HEK293 (cell line): Measurements from ENCODE around the gene ECM2.

Experiments used
- CTCF ChIA-PET: fragments of 350-600 bp; formaldehyde crosslinking; extraction: SDS; loops from one replicate; lab custom pipeline; 2021; ENCODE audit warnings: antibody characterized with exemption; lab: Yijun Ruan, JAX
- POLR2A ChIA-PET: fragments of 300-600 bp; formaldehyde crosslinking; extraction: SDS; loops from one replicate; lab custom pipeline; 2020; ENCODE audit warnings: antibody characterized with exemption, inconsistent platforms; lab: Yijun Ruan, JAX
- H3K27ac ChIP-seq: fragments of 200-500 bp; sonication (Bioruptor generic); 2 replicates; pipeline ENCODE4 v1.5.1; 2014; ENCODE audit warnings: low read depth, low read length, control low read depth, inconsistent platforms; ENCODE audit errors: extremely low read depth
- H3K36me3 ChIP-seq, 2 experiments: fragments of 200-500 bp in 1 of 2; sonication (Bioruptor generic) in 1 of 2; 1 replicate in 1 of 2; 2 replicates in 1 of 2; pipeline ENCODE4 v1.5.1; 2014 to 2017; ENCODE audit warnings: inconsistent platforms in 2 of 2, low read length in 2 of 2; ENCODE audit not compliant: control insufficient read depth in 2 of 2, insufficient read depth in 1 of 2
- H3K4me1 ChIP-seq: fragments of 200-500 bp; sonication (Bioruptor generic); 2 replicates; pipeline ENCODE4 v1.5.1; 2014; ENCODE audit warnings: mild to moderate bottlenecking, low read length, inconsistent platforms; ENCODE audit not compliant: control insufficient read depth, insufficient read depth
- H3K4me3 ChIP-seq: 2 replicates; pipeline ENCODE4 v1.5.1; 2011; ENCODE audit warnings: low read depth, mild to moderate bottlenecking, control low read depth, low read length, moderate library complexity
- H3K9me3 ChIP-seq: fragments of 200-500 bp; sonication (Bioruptor generic); 2 replicates; pipeline ENCODE4 v1.5.1; 2014; ENCODE audit warnings: low read depth, low read length, inconsistent platforms; ENCODE audit not compliant: control insufficient read depth, insufficient read depth
- BCL11A ChIP-seq: fragments of 450-650 bp; formaldehyde crosslinking; IDR thresholded peaks from 2 replicates; pipeline ENCODE4 v1.5.1; 2016; ENCODE audit warnings: low read depth, missing biosample characterization, missing genetic modification characterization
- MZF1 ChIP-seq: fragments of 450-650 bp; formaldehyde crosslinking; IDR thresholded peaks from 2 replicates; pipeline ENCODE4 v1.5.1; 2017; ENCODE audit warnings: missing biosample characterization, missing genetic modification characterization, borderline replicate concordance
- OSR2 ChIP-seq: fragments of 450-650 bp; formaldehyde crosslinking; IDR thresholded peaks from 2 replicates; pipeline ENCODE4 v1.5.1; 2016; ENCODE audit warnings: missing biosample characterization, missing genetic modification characterization
- SALL2 ChIP-seq: fragments of 450-650 bp; formaldehyde crosslinking; IDR thresholded peaks from 2 replicates; pipeline ENCODE4 v1.5.0; 2017; ENCODE audit warnings: missing biosample characterization, mild to moderate bottlenecking, missing genetic modification characterization, borderline replicate concordance
- SP7 ChIP-seq: fragments of 450-650 bp; formaldehyde crosslinking; IDR thresholded peaks from 2 replicates; pipeline ENCODE4 v1.5.1; 2016; ENCODE audit warnings: missing biosample characterization, missing genetic modification characterization
- ZNF510 ChIP-seq: fragments of 450-650 bp; formaldehyde crosslinking; IDR thresholded peaks from 2 replicates; pipeline ENCODE4 v1.5.1; 2018; ENCODE audit warnings: mild to moderate bottlenecking, missing genetic modification characterization, missing biosample characterization; ENCODE audit not compliant: insufficient replicate concordance
- ZNF624 ChIP-seq: fragments of 450-650 bp; formaldehyde crosslinking; IDR thresholded peaks from 2 replicates; pipeline ENCODE4 v1.5.1; 2017; ENCODE audit warnings: missing biosample characterization, missing genetic modification characterization
- ZNF664 ChIP-seq: fragments of 450-650 bp; formaldehyde crosslinking; IDR thresholded peaks from 2 replicates; pipeline ENCODE4 v1.5.1; 2016; ENCODE audit warnings: missing biosample characterization, missing genetic modification characterization
- TF ChIP-seq, protein P1 (sequence below): fragments of 450-650 bp; formaldehyde crosslinking; IDR thresholded peaks from 2 replicates; pipeline ENCODE4 v1.5.1; 2016; ENCODE audit warnings: missing biosample characterization, missing genetic modification characterization
- TF ChIP-seq, protein P2 (sequence below): fragments of 450-650 bp; formaldehyde crosslinking; IDR thresholded peaks from 2 replicates; pipeline ENCODE4 v1.5.1; 2016; ENCODE audit warnings: missing biosample characterization, missing genetic modification characterization
- TF ChIP-seq, protein P3 (sequence below): fragments of 450-650 bp; formaldehyde crosslinking; IDR thresholded peaks from 2 replicates; pipeline ENCODE4 v1.5.1; 2016; ENCODE audit warnings: missing biosample characterization, missing genetic modification characterization, borderline replicate concordance
- TF ChIP-seq, protein P4 (sequence below): fragments of 450-650 bp; IDR thresholded peaks from 2 replicates; pipeline ENCODE4 v1.5.1; 2018; ENCODE audit warnings: missing biosample characterization, mild to moderate bottlenecking, missing genetic modification characterization
- TF ChIP-seq, protein P5 (sequence below): fragments of 450-650 bp; formaldehyde crosslinking; conservative IDR thresholded peaks from 2 replicates; pipeline ENCODE4 v1.5.1; 2016; ENCODE audit warnings: low read depth, missing biosample characterization, missing genetic modification characterization
- TF ChIP-seq, protein P6 (sequence below): fragments of 450-650 bp; formaldehyde crosslinking; IDR thresholded peaks from 2 replicates; pipeline ENCODE4 v1.5.1; 2016; ENCODE audit warnings: missing biosample characterization, missing genetic modification characterization
- TF ChIP-seq, protein P7 (sequence below): fragments of 450-650 bp; formaldehyde crosslinking; IDR thresholded peaks from 2 replicates; pipeline ENCODE4 v1.5.1; 2017; ENCODE audit warnings: missing biosample characterization, missing genetic modification characterization

Gene ECM2

DNA sequence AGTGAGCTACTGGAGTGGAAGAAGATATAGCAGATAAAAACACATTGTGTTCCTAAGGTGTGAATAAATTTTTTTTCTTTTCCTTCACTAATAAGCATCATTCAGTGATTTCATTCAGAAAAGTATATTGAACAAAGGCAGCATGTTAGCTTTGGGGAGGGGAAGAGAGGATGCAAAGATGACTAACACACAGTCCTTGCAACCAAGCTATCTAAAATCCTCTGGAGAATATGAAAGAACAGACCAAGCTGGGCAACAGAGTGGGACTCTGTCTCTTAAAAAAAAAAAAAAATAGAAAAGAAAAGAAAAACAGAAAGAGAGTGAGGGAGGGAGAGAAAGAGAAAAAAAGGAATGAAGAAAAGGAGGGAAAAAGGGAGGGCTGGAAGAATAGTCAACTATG, 89.3 kb downstream of the ECM2 start:
- TF ChIP-seq, protein P1, sequence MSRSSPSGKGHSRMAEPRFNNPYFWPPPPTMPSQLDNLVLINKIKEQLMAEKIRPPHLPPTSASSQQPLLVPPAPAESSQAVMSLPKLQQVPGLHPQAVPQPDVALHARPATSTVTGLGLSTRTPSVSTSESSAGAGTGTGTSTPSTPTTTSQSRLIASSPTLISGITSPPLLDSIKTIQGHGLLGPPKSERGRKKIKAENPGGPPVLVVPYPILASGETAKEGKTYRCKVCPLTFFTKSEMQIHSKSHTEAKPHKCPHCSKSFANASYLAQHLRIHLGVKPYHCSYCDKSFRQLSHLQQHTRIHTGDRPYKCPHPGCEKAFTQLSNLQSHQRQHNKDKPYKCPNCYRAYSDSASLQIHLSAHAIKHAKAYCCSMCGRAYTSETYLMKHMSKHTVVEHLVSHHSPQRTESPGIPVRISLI (tag by site-specific recombination): no peak
- TF ChIP-seq OSR2 (tag by site-specific recombination) (no peak), BCL11A (no peak), ZNF664 (no peak), SP7 (tag by site-specific recombination) (no peak), ZNF510 (tag by site-specific recombination) (no peak), MZF1 (tag by site-specific recombination) (no peak), SALL2 (tag by site-specific recombination) (no peak), ZNF624 (no peak)
- TF ChIP-seq, protein P2, sequence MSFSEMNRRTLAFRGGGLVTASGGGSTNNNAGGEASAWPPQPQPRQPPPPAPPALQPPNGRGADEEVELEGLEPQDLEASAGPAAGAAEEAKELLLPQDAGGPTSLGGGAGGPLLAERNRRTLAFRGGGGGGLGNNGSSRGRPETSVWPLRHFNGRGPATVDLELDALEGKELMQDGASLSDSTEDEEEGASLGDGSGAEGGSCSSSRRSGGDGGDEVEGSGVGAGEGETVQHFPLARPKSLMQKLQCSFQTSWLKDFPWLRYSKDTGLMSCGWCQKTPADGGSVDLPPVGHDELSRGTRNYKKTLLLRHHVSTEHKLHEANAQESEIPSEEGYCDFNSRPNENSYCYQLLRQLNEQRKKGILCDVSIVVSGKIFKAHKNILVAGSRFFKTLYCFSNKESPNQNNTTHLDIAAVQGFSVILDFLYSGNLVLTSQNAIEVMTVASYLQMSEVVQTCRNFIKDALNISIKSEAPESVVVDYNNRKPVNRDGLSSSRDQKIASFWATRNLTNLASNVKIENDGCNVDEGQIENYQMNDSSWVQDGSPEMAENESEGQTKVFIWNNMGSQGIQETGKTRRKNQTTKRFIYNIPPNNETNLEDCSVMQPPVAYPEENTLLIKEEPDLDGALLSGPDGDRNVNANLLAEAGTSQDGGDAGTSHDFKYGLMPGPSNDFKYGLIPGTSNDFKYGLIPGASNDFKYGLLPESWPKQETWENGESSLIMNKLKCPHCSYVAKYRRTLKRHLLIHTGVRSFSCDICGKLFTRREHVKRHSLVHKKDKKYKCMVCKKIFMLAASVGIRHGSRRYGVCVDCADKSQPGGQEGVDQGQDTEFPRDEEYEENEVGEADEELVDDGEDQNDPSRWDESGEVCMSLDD (tag by site-specific recombination): no peak
- TF ChIP-seq, protein P3, sequence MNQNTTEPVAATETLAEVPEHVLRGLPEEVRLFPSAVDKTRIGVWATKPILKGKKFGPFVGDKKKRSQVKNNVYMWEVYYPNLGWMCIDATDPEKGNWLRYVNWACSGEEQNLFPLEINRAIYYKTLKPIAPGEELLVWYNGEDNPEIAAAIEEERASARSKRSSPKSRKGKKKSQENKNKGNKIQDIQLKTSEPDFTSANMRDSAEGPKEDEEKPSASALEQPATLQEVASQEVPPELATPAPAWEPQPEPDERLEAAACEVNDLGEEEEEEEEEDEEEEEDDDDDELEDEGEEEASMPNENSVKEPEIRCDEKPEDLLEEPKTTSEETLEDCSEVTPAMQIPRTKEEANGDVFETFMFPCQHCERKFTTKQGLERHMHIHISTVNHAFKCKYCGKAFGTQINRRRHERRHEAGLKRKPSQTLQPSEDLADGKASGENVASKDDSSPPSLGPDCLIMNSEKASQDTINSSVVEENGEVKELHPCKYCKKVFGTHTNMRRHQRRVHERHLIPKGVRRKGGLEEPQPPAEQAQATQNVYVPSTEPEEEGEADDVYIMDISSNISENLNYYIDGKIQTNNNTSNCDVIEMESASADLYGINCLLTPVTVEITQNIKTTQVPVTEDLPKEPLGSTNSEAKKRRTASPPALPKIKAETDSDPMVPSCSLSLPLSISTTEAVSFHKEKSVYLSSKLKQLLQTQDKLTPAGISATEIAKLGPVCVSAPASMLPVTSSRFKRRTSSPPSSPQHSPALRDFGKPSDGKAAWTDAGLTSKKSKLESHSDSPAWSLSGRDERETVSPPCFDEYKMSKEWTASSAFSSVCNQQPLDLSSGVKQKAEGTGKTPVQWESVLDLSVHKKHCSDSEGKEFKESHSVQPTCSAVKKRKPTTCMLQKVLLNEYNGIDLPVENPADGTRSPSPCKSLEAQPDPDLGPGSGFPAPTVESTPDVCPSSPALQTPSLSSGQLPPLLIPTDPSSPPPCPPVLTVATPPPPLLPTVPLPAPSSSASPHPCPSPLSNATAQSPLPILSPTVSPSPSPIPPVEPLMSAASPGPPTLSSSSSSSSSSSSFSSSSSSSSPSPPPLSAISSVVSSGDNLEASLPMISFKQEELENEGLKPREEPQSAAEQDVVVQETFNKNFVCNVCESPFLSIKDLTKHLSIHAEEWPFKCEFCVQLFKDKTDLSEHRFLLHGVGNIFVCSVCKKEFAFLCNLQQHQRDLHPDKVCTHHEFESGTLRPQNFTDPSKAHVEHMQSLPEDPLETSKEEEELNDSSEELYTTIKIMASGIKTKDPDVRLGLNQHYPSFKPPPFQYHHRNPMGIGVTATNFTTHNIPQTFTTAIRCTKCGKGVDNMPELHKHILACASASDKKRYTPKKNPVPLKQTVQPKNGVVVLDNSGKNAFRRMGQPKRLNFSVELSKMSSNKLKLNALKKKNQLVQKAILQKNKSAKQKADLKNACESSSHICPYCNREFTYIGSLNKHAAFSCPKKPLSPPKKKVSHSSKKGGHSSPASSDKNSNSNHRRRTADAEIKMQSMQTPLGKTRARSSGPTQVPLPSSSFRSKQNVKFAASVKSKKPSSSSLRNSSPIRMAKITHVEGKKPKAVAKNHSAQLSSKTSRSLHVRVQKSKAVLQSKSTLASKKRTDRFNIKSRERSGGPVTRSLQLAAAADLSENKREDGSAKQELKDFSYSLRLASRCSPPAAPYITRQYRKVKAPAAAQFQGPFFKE (tag by site-specific recombination): no peak
- TF ChIP-seq, protein P4, sequence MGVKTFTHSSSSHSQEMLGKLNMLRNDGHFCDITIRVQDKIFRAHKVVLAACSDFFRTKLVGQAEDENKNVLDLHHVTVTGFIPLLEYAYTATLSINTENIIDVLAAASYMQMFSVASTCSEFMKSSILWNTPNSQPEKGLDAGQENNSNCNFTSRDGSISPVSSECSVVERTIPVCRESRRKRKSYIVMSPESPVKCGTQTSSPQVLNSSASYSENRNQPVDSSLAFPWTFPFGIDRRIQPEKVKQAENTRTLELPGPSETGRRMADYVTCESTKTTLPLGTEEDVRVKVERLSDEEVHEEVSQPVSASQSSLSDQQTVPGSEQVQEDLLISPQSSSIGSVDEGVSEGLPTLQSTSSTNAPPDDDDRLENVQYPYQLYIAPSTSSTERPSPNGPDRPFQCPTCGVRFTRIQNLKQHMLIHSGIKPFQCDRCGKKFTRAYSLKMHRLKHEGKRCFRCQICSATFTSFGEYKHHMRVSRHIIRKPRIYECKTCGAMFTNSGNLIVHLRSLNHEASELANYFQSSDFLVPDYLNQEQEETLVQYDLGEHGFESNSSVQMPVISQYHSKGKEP: no peak
- TF ChIP-seq, protein P5, sequence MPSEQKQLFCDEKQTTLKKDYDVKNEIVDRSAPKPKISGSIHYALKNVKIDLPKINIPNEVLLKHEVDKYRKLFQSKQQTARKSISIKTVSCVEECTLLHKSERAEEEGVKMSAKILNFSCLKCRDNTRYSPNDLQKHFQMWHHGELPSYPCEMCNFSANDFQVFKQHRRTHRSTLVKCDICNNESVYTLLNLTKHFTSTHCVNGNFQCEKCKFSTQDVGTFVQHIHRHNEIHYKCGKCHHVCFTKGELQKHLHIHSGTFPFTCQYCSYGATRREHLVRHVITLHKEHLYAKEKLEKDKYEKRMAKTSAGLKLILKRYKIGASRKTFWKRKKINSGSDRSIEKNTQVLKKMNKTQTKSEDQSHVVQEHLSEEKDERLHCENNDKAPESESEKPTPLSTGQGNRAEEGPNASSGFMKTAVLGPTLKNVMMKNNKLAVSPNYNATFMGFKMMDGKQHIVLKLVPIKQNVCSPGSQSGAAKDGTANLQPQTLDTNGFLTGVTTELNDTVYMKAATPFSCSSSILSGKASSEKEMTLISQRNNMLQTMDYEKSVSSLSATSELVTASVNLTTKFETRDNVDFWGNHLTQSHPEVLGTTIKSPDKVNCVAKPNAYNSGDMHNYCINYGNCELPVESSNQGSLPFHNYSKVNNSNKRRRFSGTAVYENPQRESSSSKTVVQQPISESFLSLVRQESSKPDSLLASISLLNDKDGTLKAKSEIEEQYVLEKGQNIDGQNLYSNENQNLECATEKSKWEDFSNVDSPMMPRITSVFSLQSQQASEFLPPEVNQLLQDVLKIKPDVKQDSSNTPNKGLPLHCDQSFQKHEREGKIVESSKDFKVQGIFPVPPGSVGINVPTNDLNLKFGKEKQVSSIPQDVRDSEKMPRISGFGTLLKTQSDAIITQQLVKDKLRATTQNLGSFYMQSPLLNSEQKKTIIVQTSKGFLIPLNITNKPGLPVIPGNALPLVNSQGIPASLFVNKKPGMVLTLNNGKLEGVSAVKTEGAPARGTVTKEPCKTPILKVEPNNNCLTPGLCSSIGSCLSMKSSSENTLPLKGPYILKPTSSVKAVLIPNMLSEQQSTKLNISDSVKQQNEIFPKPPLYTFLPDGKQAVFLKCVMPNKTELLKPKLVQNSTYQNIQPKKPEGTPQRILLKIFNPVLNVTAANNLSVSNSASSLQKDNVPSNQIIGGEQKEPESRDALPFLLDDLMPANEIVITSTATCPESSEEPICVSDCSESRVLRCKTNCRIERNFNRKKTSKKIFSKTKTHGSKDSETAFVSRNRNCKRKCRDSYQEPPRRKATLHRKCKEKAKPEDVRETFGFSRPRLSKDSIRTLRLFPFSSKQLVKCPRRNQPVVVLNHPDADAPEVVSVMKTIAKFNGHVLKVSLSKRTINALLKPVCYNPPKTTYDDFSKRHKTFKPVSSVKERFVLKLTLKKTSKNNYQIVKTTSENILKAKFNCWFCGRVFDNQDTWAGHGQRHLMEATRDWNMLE (tag by site-specific recombination): no peak
- TF ChIP-seq, protein P6, sequence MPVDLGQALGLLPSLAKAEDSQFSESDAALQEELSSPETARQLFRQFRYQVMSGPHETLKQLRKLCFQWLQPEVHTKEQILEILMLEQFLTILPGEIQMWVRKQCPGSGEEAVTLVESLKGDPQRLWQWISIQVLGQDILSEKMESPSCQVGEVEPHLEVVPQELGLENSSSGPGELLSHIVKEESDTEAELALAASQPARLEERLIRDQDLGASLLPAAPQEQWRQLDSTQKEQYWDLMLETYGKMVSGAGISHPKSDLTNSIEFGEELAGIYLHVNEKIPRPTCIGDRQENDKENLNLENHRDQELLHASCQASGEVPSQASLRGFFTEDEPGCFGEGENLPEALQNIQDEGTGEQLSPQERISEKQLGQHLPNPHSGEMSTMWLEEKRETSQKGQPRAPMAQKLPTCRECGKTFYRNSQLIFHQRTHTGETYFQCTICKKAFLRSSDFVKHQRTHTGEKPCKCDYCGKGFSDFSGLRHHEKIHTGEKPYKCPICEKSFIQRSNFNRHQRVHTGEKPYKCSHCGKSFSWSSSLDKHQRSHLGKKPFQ (tag by site-specific recombination): no peak
- TF ChIP-seq, protein P7, sequence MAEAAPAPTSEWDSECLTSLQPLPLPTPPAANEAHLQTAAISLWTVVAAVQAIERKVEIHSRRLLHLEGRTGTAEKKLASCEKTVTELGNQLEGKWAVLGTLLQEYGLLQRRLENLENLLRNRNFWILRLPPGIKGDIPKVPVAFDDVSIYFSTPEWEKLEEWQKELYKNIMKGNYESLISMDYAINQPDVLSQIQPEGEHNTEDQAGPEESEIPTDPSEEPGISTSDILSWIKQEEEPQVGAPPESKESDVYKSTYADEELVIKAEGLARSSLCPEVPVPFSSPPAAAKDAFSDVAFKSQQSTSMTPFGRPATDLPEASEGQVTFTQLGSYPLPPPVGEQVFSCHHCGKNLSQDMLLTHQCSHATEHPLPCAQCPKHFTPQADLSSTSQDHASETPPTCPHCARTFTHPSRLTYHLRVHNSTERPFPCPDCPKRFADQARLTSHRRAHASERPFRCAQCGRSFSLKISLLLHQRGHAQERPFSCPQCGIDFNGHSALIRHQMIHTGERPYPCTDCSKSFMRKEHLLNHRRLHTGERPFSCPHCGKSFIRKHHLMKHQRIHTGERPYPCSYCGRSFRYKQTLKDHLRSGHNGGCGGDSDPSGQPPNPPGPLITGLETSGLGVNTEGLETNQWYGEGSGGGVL (tag by site-specific recombination): no peak
- CTCF ChIA-PET: interaction anchor here (1.5 kb wide), 1 partner anchor 118 kb away, joined by 5 read pairs; no protein-coding TSS in a partner anchor
- no peaks in the 10 kb centered on the region for H3K36me3 ChIP-seq
- H3K9me3 ChIP-seq: no peaks in the 10 kb centered on the region
- H3K4me3 ChIP-seq: no peak overlapping the region
- no peak overlapping the region for H3K27ac ChIP-seq
- no peaks in the 10 kb centered on the region for H3K4me1 ChIP-seq
- POLR2A ChIA-PET: interaction anchor here (0.6 to 0.7 kb wide), 2 partner anchors 72 to 118 kb away, joined by 4 to 5 read pairs; no protein-coding TSS in a partner anchor
